ENCODE results near the gene TSPAN32. TPM values are rescaled to one million over a fixed set of nuclear protein-coding genes. Genes with fewer than 3 reads are reported as not detected.

TSPAN32 gene
- total and polyA plus RNA-seq, 12 donors = 2.3 to 47.5 (median 23.3) TPM

GRCh38 chr11:2311353-2312133 is 9.7 kb downstream of the TSPAN32 start:
- Histone ChIP-seq H3K27me3 (no peaks in the 10 kb centered on the region), H3K27ac (peak overlapping the region in 9 of 10 donors; percentile 13 to 92 (median 56)), H3K9me3 (no peaks in the 10 kb centered on the region), H3K4me1 (peaks cover 18 to 57% (median 37%) of the 10 kb centered on the region in 9 donors), H3K36me3 (no peaks in the 10 kb centered on the region), H3K4me3 (no peak overlapping the region)
- WGBS, 2 donors = 79 to 85% methylated on average over 21 of the region's 21 CpGs
- ATAC-seq = no peak
- no peak for DNase-seq
- intact Hi-C loops (cut with DNase I) = loop anchor here in 3 of 10 donors (5.0 kb wide), 3 partner anchors 66 to 91 kb away; partner anchors contain the start of genes CD81 (in 1 of the 3) and TSSC4 (in 1 of the 3)
- no peak for TF ChIP-seq CTCF (IDR thresholded peaks at IDR 0.05)

GRCh38 chr11:2312232-2313042 is 10.6 kb downstream of the TSPAN32 start:
- H3K27me3 ChIP-seq = no peaks in the 10 kb centered on the region
- peaks cover 13 to 48% (median 31%) of the 10 kb centered on the region in 9 donors for H3K4me1 ChIP-seq
- H3K27ac ChIP-seq = peak overlapping the region in 8 of 10 donors; percentile 34 to 92 (median 86)
- intact Hi-C loops (cut with DNase I) = loop anchor here in 3 of 10 donors (5.0 kb wide), 3 partner anchors 65 to 90 kb away; partner anchors contain the start of genes CD81 (in 1 of the 3) and TSSC4 (in 1 of the 3)
- ATAC-seq (peak in 3 of 8 donors; percentile 1 to 4 (median 3)), DNase-seq (peak in 1 of 2 donors; percentile 35)
- 75 to 81% methylated on average over 22 of the region's 22 CpGs for WGBS, 2 donors
- peaks cover 0 to 4% (median 0%) of the 10 kb centered on the region in 11 donors for H3K9me3 ChIP-seq
- H3K36me3 ChIP-seq = no peaks in the 10 kb centered on the region
- TF ChIP-seq CTCF (IDR thresholded peaks at IDR 0.05) = no peak
- no peak overlapping the region for H3K4me3 ChIP-seq

- WGBS, 2 donors = 73 to 78% methylated on average over 34 of the region's 34 CpGs
Measured at GRCh38 chr11:2313051-2313951, 11.5 kb downstream of the TSPAN32 start.

More at GRCh38 chr11:2313051-2313951, 11.5 kb downstream of the TSPAN32 start:
- TF ChIP-seq CTCF (IDR thresholded peaks at IDR 0.05) = peak; percentile 11 to 47 (median 19)
- Histone ChIP-seq H3K27ac (peak overlapping the region in 8 of 10 donors; percentile 21 to 92 (median 86)), H3K4me1 (peaks cover 13 to 47% (median 31%) of the 10 kb centered on the region in 9 donors), H3K4me3 (no peak overlapping the region), H3K36me3 (no peaks in the 10 kb centered on the region), H3K27me3 (no peaks in the 10 kb centered on the region), H3K9me3 (peaks cover 0 to 12% (median 4%) of the 10 kb centered on the region in 11 donors)
- intact Hi-C loops (cut with DNase I) = loop anchor here in 3 of 10 donors (5.0 kb wide), 3 partner anchors 64 to 89 kb away; partner anchors contain the start of genes CD81 (in 1 of the 3) and TSSC4 (in 1 of the 3)
- ATAC-seq = peak in 5 of 8 donors; percentile 5 to 29 (median 21)
- peak; percentile 35 to 65 for DNase-seq
